HepG2 (cell line): ENCODE measurements around the gene USP7. TPM values are rescaled to one million over a fixed set of nuclear protein-coding genes. Genes with fewer than 3 reads are reported as not detected.

Experiments used
- ASH2L ChIP-seq: fragments of 300-600, 200-600 bp; sonication (generic); IDR thresholded peaks from 2 replicates; pipeline ENCODE4 v1.7.0; 2017; ENCODE audit warnings: low read depth, mild to moderate bottlenecking, moderate library complexity, mixed read lengths, low read length; ENCODE audit not compliant: insufficient read length
- ATF6 ChIP-seq: sonication (generic); formaldehyde crosslinking; conservative IDR thresholded peaks from 2 replicates; pipeline ENCODE4 v1.4.0; 2020; ENCODE audit warnings: missing genetic modification reagents
- ERF ChIP-seq: IDR thresholded peaks from 2 replicates; pipeline ENCODE4 v1.6.1; 2018; ENCODE audit warnings: missing biosample characterization, missing genetic modification reagents
- IKZF5 ChIP-seq: IDR thresholded peaks from 2 replicates; pipeline ENCODE4 v1.6.1; 2018; ENCODE audit warnings: missing genetic modification reagents, mild to moderate bottlenecking, missing compliant biosample characterization
- KDM3A ChIP-seq: IDR thresholded peaks from 2 replicates; pipeline ENCODE4 v1.6.1; 2018; ENCODE audit warnings: low read depth, missing compliant biosample characterization
- MLLT10 ChIP-seq: sonication (generic); formaldehyde crosslinking; IDR thresholded peaks from 2 replicates; pipeline ENCODE4 v1.4.0; 2020; ENCODE audit warnings: missing genetic modification reagents
- NFYB ChIP-seq: sonication (generic); formaldehyde crosslinking; IDR thresholded peaks from 2 replicates; pipeline ENCODE4 v1.4.0; 2020; ENCODE audit warnings: missing genetic modification reagents
- NFYC ChIP-seq: IDR thresholded peaks from 2 replicates; pipeline ENCODE4 v1.6.1; 2016; ENCODE audit warnings: missing genetic modification reagents, missing compliant biosample characterization
- REST ChIP-seq, 2 experiments: IDR thresholded peaks; 2 replicates each; pipeline ENCODE4 v1.6.1; 2011 to 2012; ENCODE audit warnings: low read length in 2 of 2, borderline replicate concordance in 1 of 2, low read depth in 1 of 2, mild to moderate bottlenecking in 1 of 2, moderate library complexity in 1 of 2
- RORA ChIP-seq: sonication (generic); formaldehyde crosslinking; IDR thresholded peaks from 2 replicates; pipeline ENCODE4 v1.5.0; 2020; ENCODE audit warnings: mild to moderate bottlenecking, missing genetic modification reagents, moderate library complexity
- SAP130 ChIP-seq: IDR thresholded peaks from 2 replicates; pipeline ENCODE4 v1.6.1; 2016; ENCODE audit warnings: low read depth
- ZNF460 ChIP-seq: sonication (generic); formaldehyde crosslinking; IDR thresholded peaks from 2 replicates; pipeline ENCODE4 v1.5.1; 2020; ENCODE audit warnings: missing genetic modification reagents, mild to moderate bottlenecking, borderline replicate concordance
- ZNF790 ChIP-seq: sonication (generic); formaldehyde crosslinking; IDR thresholded peaks from 2 replicates; pipeline ENCODE4 v1.8.0; 2022; ENCODE audit warnings: missing genetic modification reagents, mild to moderate bottlenecking, borderline replicate concordance
- polyA plus RNA-seq, 8 experiments: library from polyadenylated mRNA; depleted of rRNA in 3 of 8; stranded (reverse) in 7 of 8; unstranded in 1 of 8; fragments of >200 nt; fragmentation: Illumina TruSeq in 4 of 8; extraction: Trizol in 4 of 8; gene quantifications; 2 replicates each; pipeline versions ENCODE4 v1.2.1 to v1.2.3, GENCODE V29; 2011 to 2016; ENCODE audit warnings: low read depth in 4 of 8, missing spikeins in 1 of 8, mixed read lengths in 1 of 8; ENCODE audit not compliant: insufficient read depth in 1 of 8
- total RNA-seq, 5 experiments: library from RNA; depleted of rRNA; stranded (reverse); fragments of >200 nt; fragmentation: Illumina TruSeq; extraction: Trizol; gene quantifications; 2 replicates each; pipeline ENCODE4 v1.2.3, GENCODE V29; 2016; ENCODE audit warnings: low read depth in 1 of 5
- TF ChIP-seq, protein P1 (sequence below): sonication (generic); formaldehyde crosslinking; IDR thresholded peaks from 2 replicates; pipeline ENCODE4 v1.4.0; 2020; ENCODE audit warnings: mild to moderate bottlenecking, missing genetic modification reagents
- TF ChIP-seq, protein P2 (sequence below): sonication (generic); formaldehyde crosslinking; IDR thresholded peaks from 2 replicates; pipeline ENCODE4 v1.4.0; 2020; ENCODE audit warnings: missing genetic modification reagents

Gene USP7
- total and polyA plus RNA-seq, 2 of the 13 experiments (the other 11 are each of a cell fraction or from before 2014, with no cell fraction given) = 52.5 to 173 TPM

GRCh38 chr16:8859913-8860881, 103.5 kb downstream of the USP7 start (continued):
- TF ChIP-seq ZNF790 (CRISPR knock-in tag) (no peak), NFYC (CRISPR knock-in tag) (no peak), ERF (peak; percentile 90), ZNF460 (CRISPR knock-in tag) (no peak), ATF6 (CRISPR knock-in tag) (no peak), REST (IDR thresholded peaks at IDR 0.05; ENCODE audit: borderline replicate concordance in 1 of 2, low read depth in 1 of 2, low read length in 2 of 2) (peak in 1 of 2 experiments; percentile 61; a peak in 1 of 4 replicates), RORA (CRISPR knock-in tag) (no peak), SAP130 (CRISPR knock-in tag) (peak; percentile 99), ASH2L (no peak), MLLT10 (CRISPR knock-in tag) (no peak), NFYB (peak; percentile 24; the same call in 1 of the 2 replicates), KDM3A (CRISPR knock-in tag) (peak; percentile 83), IKZF5 (CRISPR knock-in tag) (peak; percentile 89; the same call in 1 of the 2 replicates)
- TF ChIP-seq, protein P1, sequence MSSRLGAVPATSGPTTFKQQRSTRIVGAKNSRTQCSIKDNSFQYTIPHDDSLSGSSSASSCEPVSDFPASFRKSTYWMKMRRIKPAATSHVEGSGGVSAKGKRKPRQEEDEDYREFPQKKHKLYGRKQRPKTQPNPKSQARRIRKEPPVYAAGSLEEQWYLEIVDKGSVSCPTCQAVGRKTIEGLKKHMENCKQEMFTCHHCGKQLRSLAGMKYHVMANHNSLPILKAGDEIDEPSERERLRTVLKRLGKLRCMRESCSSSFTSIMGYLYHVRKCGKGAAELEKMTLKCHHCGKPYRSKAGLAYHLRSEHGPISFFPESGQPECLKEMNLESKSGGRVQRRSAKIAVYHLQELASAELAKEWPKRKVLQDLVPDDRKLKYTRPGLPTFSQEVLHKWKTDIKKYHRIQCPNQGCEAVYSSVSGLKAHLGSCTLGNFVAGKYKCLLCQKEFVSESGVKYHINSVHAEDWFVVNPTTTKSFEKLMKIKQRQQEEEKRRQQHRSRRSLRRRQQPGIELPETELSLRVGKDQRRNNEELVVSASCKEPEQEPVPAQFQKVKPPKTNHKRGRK (CRISPR knock-in tag) = no peak
- TF ChIP-seq, protein P2, sequence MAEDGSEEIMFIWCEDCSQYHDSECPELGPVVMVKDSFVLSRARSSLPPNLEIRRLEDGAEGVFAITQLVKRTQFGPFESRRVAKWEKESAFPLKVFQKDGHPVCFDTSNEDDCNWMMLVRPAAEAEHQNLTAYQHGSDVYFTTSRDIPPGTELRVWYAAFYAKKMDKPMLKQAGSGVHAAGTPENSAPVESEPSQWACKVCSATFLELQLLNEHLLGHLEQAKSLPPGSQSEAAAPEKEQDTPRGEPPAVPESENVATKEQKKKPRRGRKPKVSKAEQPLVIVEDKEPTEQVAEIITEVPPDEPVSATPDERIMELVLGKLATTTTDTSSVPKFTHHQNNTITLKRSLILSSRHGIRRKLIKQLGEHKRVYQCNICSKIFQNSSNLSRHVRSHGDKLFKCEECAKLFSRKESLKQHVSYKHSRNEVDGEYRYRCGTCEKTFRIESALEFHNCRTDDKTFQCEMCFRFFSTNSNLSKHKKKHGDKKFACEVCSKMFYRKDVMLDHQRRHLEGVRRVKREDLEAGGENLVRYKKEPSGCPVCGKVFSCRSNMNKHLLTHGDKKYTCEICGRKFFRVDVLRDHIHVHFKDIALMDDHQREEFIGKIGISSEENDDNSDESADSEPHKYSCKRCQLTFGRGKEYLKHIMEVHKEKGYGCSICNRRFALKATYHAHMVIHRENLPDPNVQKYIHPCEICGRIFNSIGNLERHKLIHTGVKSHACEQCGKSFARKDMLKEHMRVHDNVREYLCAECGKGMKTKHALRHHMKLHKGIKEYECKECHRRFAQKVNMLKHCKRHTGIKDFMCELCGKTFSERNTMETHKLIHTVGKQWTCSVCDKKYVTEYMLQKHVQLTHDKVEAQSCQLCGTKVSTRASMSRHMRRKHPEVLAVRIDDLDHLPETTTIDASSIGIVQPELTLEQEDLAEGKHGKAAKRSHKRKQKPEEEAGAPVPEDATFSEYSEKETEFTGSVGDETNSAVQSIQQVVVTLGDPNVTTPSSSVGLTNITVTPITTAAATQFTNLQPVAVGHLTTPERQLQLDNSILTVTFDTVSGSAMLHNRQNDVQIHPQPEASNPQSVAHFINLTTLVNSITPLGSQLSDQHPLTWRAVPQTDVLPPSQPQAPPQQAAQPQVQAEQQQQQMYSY (CRISPR knock-in tag) = peak; percentile 52; the same call in 1 of the 2 replicates
